HG02970 (cell line): ENCODE results near the gene MPV17.
"Not testable (repeated sequence)": the region's sequence is repeated elsewhere in the genome, so short reads cannot be mapped to it uniquely, and the experiment has no call there.

ENCODE experiments used
- ATAC-seq: cut with Tn5 transposase; IDR thresholded peaks from one replicate; pipeline ENCODE4 v1.9.1; 2021; ENCODE audit warnings: mild to moderate bottlenecking, moderate library complexity, moderate number of reproducible peaks; ENCODE audit not compliant: unreplicated experiment, low FRiP score

MPV17 gene

GRCh38 chr2:27323596-27324285 lies 844 bp upstream of the MPV17 start:
- ATAC-seq, result no peak

GRCh38 chr2:27322301-27322765 lies 564 bp downstream of the MPV17 start:
- no peak for ATAC-seq

GRCh38 chr2:27320958-27321543 lies 1.8 kb downstream of the MPV17 start:
- no peak for ATAC-seq

- not testable (repeated sequence) for ATAC-seq
Measured at GRCh38 chr2:27319839-27320238, 3.1 kb downstream of the MPV17 start.

GRCh38 chr2:27316655-27317412 lies 6.1 kb downstream of the MPV17 start:
- no peak for ATAC-seq

GRCh38 chr2:27315122-27315521 lies 7.8 kb downstream of the MPV17 start:
- no peak for ATAC-seq

- no peak for ATAC-seq
Measured at GRCh38 chr2:27314709-27315108, 8.2 kb downstream of the MPV17 start.

GRCh38 chr2:27313882-27314645 lies 8.8 kb downstream of the MPV17 start:
- no peak for ATAC-seq

GRCh38 chr2:27312152-27312551 lies 10.7 kb downstream of the MPV17 start:
- no peak for ATAC-seq

- ATAC-seq, result no peak
Measured at GRCh38 chr2:27309651-27310050, 13.2 kb downstream of the MPV17 start.

GRCh38 chr2:27308359-27308881 lies 14.5 kb downstream of the MPV17 start, which contains the start of gene UCN:
Gene UCN, minus strand, starts transcription at chr2:27308445. Its CDS starts 550 bp downstream, at chr2:27307895.
- no peak for ATAC-seq

GRCh38 chr2:27307545-27308358 lies 15.1 kb downstream of the MPV17 start:
- no peak for ATAC-seq

- no peak for ATAC-seq
Measured at GRCh38 chr2:27307287-27307544, 15.7 kb downstream of the MPV17 start.

GRCh38 chr2:27306573-27307286 lies 16.2 kb downstream of the MPV17 start:
- ATAC-seq, result no peak

GRCh38 chr2:27306136-27306535 lies 16.8 kb downstream of the MPV17 start:
- no peak for ATAC-seq

- no peak for ATAC-seq
Measured at GRCh38 chr2:27305516-27305915, 17.4 kb downstream of the MPV17 start.

GRCh38 chr2:27304488-27305240 lies 18.2 kb downstream of the MPV17 start:
- ATAC-seq, result no peak
